GM12801 (cell line): ENCODE measurements around the gene RAB23.

Experiments
- TF ChIP-seq, protein P1 (sequence below): IDR thresholded peaks from one replicate; pipeline ENCODE4 v1.5.1; 2011; ENCODE audit warnings: control low read depth; ENCODE audit not compliant: insufficient read length; ENCODE audit errors: extremely low read depth

The RAB23 gene

DNA sequence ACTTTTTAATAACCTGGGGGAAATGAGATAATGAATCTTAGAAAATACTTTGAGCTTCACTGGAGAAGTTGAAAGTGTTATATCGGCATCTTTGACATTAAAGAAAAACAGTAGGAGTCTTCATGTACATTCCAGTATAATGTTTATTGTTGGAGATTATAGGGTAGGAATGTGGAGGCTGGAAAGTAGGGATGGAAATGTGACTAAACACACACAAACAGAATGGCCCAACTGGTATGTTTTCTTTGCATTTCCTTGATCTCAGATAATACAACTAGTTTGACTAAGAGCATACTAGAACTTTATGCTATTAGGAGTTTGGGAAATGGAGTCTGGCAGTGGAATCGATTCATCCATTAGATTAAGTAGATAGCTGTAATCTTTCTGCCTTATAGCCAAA is 60.1 kb downstream of the RAB23 start:
- TF ChIP-seq, protein P1, sequence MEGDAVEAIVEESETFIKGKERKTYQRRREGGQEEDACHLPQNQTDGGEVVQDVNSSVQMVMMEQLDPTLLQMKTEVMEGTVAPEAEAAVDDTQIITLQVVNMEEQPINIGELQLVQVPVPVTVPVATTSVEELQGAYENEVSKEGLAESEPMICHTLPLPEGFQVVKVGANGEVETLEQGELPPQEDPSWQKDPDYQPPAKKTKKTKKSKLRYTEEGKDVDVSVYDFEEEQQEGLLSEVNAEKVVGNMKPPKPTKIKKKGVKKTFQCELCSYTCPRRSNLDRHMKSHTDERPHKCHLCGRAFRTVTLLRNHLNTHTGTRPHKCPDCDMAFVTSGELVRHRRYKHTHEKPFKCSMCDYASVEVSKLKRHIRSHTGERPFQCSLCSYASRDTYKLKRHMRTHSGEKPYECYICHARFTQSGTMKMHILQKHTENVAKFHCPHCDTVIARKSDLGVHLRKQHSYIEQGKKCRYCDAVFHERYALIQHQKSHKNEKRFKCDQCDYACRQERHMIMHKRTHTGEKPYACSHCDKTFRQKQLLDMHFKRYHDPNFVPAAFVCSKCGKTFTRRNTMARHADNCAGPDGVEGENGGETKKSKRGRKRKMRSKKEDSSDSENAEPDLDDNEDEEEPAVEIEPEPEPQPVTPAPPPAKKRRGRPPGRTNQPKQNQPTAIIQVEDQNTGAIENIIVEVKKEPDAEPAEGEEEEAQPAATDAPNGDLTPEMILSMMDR = no peak

DNA sequence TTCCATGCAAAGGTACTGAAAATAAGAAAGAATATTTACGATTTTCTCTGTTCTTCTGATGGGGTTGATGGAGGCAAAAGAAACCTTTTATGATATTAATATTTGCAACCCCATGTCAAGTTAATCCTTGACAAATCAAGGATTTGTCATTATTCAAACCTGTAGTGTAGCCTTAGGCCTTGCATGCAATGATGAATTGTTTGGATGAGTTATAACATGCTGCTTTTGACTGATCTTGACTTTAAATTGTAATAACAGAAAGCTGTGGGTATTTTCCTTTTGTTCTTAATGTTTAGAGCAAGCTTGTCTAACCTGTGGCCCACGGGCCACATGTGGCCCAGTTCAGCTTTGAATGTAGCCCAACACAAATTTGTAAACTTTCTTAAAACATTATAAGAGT is 63.0 kb downstream of the RAB23 start:
- TF ChIP-seq, protein P1 = no peak

DNA sequence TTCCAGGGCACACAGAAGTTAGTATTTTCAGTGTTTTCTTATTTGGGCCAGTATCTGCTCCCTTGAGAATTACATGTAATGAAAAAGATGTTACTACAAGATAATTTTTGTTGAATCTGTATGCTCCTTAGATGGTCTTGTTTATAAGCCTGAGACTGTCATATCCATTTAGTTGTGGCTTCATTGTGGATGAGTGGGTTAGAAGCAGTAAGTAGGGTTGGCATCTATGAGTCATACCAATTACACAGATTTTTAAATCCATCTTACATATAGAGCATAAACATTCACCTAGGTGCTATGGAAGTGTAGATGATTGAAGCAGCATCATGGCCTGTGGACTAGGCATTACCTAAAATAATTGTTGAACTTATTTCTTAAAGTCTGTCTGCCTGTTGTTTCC is 63.4 kb downstream of the RAB23 start:
- TF ChIP-seq, protein P1 = no peak

DNA sequence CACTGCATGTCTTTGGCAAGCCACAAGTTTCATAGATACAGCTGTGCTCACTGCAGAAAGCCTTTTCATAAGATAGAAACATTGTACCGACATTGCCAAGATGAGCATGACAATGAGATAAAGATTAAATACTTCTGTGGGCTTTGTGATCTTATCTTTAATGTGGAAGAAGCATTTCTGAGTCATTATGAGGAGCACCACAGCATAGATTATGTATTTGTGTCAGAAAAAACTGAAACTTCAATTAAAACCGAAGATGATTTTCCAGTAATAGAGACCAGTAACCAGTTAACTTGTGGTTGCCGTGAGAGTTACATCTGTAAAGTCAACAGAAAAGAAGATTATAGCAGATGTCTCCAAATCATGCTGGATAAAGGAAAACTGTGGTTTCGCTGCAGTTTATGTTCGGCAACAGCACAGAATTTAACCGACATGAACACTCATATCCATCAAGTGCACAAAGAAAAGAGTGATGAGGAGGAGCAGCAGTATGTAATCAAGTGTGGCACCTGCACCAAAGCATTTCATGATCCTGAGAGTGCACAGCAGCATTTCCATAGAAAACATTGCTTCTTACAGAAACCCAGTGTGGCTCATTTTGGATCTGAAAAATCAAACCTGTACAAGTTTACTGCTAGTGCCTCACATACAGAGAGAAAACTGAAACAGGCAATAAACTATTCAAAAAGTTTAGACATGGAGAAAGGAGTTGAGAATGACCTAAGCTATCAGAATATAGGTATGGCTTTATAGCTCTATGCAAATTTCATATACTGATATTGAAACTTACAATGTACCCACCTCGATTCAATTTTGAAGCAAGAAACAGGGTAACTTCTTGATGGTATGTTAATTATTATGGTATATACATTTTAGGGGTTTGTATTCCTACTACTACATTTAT is 73.9 kb downstream of the RAB23 start:
- TF ChIP-seq, protein P1 = no peak

DNA sequence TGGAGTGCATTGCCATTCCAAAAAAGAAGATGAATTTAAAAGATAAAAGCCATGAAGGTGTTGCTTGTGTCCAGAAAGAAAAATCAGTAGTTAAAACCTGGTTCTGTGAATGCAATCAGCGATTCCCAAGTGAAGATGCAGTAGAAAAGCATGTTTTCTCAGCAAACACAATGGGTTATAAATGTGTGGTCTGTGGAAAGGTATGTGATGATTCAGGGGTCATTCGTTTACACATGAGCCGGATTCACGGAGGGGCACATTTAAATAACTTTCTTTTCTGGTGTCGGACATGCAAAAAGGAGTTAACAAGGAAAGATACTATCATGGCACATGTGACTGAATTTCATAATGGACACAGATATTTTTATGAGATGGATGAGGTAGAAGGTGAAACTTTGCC is 74.7 kb downstream of the RAB23 start:
- TF ChIP-seq, protein P1 = no peak

DNA sequence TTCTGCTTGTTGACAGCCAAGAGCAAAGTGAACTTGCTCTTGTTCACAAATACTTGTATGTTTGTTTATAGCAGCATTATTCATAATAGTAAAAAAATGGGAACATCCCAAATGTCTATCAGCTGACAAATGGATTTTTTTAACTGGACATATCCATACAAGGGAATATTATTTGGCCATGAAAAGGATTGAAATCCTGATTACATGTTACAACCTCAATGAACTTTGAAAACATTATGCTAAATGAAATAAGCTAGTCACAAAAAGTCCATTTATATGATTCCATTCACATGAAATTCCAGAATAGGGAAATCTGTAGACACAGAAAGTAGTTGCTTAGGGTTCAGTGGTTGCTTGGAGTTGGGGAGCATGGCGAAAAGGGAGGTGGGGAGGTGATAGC is 78.4 kb downstream of the RAB23 start:
- TF ChIP-seq, protein P1 = no peak

DNA sequence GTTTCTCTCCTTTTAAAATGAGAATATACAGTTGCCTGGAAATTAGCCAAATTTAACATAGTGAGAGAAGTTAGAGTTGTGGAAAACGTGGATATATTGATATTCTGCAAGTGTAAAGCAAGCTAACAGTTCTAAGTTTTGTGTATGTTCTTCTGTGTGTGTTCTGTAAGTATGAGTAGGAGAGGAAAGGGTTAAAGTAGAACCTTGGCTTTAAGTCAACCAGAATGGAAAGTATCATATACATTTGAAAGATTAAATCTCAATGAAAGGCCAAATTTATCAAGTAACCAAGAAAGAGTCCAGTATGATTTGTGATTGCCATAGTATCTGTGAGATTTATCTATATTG is 80.0 kb downstream of the RAB23 start:
- TF ChIP-seq, protein P1 = no peak
